HG02840 (cell line): ENCODE data around the gene FIGN.

Experiments used
- ATAC-seq: cut with Tn5 transposase; IDR thresholded peaks from one replicate; pipeline ENCODE4 v1.9.1; 2021; ENCODE audit warnings: mild to moderate bottlenecking, moderate library complexity, moderate number of reproducible peaks; ENCODE audit not compliant: unreplicated experiment, low FRiP score

The FIGN gene

DNA sequence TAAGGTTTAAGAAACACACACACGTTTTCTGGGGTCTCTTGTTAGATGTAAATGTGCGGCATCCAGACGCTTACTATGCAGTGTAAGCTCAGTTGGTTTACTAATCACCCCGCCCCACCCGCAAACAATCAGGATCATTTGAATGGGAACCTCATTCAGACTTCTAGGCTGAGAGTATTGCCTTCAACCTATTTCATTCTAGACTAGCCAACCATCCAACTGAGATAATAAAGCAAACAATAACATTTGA, 1.3 kb upstream of the FIGN start:
- ATAC-seq = no peak

- no peak for ATAC-seq
These were observed 803 bp upstream of the FIGN start for GRCh38 chr2:163736433-163737189.

DNA sequence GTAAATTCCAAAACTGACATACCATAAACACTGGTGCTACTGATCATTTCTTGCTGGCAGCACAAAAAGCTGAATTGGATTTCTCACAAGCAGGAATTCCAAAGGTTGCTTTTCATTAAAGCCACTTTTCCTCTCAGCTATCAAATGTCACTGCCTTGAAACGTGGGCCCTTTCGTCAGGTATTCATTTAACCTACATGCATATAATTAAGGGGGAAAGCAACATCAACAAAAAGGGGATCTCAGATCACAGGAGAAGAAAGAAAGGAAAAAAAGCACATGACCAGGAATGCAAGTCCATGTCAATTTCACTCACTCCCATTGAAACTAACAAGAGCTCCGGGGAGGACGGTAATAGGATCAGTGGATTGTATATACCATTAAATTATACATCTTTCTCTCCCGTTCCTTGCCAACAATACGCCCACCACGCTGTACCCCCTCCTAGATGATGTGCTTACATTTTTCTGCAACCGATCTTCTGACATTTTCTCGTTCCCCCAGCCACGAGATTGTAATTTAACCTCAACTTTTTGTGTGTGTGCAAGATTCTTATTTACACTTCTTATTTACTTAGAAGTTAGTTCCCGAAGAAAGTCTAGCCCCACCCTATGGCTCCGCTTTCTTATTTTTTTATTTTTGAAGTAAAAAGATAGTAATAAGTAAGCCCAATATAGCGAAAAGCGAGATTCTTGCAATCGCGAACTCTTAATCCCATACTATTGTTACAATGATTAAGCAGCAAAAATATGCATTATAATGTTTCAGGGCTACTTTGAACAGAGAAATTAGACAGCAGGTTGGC, 725 bp downstream of the FIGN start:
- ATAC-seq = no peak

DNA sequence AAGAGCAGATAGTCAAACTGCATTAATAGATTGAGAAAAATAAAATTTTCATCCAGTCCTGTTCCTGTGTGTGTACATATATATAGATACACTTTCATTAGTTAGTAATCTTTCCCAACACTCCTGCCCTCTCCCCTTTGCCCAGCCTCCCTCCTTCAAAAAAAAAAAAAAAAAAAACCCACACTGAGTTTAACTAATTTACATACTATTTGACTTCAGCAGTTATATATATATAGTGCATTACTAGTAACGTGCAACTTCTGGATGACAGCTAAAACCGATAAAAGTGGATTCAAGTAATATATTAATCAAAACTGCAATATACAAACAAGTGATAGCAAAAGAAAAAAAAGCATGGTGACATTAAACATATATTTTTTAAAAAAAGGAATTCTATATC, 1.4 kb downstream of the FIGN start:
- no peak for ATAC-seq

GRCh38 chr2:163733956-163734355, 1.9 kb downstream of the FIGN start:
- ATAC-seq = no peak

- ATAC-seq = no peak
These were observed 2.4 kb downstream of the FIGN start for GRCh38 chr2:163733301-163733938.

DNA sequence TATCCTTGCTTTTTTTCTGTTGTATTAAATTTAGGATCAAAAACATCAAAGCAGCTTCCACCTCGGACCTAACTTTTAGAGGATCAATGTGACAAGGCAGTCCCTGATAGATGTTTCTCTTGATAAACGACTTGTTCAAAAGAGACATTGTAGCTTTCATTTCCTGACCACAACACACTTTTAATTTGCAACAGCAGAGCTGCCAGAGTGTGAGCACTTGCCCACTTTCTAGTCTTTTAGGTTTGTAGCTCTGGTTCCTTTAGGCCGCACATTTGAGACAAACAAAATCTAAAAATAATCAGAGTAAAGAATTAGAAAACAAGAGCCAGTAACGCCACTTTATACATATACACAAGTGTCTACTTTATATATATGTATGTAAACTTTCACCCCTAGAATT, 3.1 kb downstream of the FIGN start:
- no peak for ATAC-seq

- no peak for ATAC-seq
These were observed 4.1 kb downstream of the FIGN start for GRCh38 chr2:163731735-163732134.

DNA sequence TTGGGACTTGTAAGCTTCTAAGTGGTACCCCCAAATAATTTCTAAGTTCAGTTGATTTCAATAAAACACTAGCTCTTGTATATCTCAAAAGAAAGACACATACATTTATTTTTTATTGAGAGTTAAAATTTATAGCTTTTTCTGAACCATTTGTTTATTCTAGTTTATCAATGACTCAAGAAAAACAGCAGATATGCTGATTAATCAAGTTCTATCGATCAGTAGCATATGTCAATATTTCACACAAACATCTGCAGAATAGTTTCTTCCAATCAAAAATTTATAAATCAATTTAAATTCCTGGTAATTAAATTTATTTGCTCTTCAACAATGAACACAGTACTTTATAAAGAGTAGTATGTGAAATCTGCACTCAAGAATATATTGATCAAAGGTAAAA, 5.3 kb downstream of the FIGN start:
- no peak for ATAC-seq

DNA sequence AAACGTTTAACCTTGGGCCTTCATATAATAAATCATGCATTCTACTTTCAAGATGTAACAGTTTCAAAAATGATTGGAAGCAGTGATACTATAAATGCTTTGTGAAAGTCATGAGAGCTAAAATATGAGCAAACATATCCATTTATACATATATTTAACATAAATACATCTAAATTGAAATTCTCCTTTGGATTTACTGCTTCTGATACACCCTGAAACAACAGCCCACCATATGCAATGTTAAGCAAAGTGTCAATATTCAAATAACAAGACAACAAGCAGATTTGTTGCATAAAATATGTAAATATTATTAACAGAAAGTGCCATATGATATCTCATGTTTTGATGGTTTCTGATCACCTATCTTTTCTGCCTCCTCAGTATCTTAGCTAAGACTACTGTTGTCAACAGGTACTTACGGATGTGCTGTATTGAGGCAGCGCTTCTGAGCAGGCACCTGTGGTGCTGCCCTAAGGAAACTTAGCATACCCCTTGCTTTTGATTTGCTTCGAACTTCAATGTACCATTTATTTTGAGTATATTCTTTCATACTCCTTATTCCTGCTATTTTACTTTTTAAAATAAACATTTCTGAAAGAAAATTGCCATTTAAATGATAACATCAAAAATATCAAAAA, 6.1 kb downstream of the FIGN start:
- no peak for ATAC-seq

DNA sequence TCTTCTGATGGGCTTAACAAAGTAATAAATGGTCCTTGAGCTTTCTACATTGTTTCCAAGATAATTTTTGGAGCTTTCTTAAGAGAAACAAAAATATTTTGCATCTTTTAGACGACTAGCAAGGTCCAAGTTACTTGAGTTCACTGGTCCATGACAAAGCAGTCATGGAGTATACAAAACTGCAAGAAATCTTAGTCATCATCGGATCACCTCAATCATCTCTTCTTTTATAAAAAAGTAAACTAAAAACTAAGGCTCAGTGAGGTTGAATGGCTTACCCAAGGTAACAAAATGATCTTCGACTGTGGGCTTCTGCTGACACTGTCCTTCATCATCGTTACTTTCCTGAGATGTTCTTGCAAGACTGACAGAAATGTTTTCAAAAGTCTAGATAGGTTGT, 11.9 kb downstream of the FIGN start:
- ATAC-seq = no peak

DNA sequence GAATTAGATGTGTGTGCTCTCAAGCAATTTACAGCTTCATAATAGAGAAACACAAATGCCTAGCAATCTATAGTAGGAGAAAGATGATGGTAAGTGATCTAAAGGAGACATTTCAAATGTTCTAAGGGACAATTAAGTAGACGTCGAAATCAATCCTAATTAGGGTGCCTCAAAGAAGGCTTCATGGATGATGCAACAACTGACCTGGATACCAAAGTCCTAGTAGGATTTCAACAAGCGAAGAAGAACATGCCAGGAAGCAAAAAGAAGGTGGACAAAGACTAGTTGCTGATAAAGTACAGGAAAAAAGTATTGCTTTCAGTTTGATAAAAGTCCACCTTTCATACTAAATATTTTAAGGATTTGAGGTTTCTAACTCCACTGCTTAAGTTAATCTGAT, 12.5 kb downstream of the FIGN start:
- ATAC-seq = no peak

- ATAC-seq = no peak
These were observed 16.5 kb downstream of the FIGN start for GRCh38 chr2:163719331-163719730.

GRCh38 chr2:163717993-163718680, 17.7 kb downstream of the FIGN start:
- ATAC-seq = no peak

GRCh38 chr2:163717515-163717914, 18.3 kb downstream of the FIGN start:
- ATAC-seq = no peak

GRCh38 chr2:163716101-163716500, 19.7 kb downstream of the FIGN start:
- ATAC-seq = no peak

DNA sequence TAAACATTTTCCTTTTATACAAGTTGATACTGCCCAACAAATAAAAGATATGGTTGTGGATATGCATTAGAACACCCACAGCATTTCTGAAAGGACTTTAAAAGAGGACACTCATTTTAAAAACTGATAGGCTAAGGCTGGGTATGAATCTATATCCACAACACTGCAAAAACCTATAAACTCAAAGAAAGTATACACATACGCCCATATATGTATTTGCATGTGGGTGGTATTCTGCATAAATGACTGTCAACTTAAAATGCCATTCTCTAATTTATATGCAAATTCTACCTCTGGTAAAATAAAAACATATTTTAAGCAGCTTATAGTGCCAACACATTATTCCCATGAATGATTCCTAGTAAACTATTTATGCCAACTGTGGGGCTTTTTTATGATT, 20.1 kb downstream of the FIGN start:
- no peak for ATAC-seq

- no peak for ATAC-seq
These were observed 20.6 kb downstream of the FIGN start for GRCh38 chr2:163715199-163715598.

GRCh38 chr2:163713534-163714311, 22.1 kb downstream of the FIGN start:
- no peak for ATAC-seq

DNA sequence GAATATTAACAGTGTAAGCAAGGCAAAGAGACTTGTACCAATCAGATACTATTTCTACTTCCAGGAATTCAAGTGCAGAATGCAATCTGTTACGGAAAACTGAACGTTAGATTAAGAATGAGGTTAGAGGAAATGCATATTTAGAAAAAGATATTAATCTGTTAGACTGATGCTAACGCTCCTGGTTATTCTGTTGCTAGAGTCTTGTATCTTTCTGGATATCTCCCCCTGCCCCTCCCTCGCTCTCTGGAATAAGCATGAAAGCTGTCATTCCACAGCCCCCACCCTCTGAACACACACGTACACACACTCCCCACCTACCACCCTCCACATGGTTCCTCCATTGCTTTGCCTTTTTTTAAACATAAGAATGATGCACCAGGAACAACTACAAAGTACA, 24.1 kb downstream of the FIGN start:
- ATAC-seq = no peak
